GM18499 (cell line): ENCODE measurements around the gene KCNMA1.

Experiments used
- ATAC-seq: cut with Tn5 transposase; IDR thresholded peaks from one replicate; pipeline ENCODE4 v1.9.1; 2021; ENCODE audit warnings: moderate number of reproducible peaks; ENCODE audit not compliant: insufficient read depth, unreplicated experiment

KCNMA1 gene

DNA sequence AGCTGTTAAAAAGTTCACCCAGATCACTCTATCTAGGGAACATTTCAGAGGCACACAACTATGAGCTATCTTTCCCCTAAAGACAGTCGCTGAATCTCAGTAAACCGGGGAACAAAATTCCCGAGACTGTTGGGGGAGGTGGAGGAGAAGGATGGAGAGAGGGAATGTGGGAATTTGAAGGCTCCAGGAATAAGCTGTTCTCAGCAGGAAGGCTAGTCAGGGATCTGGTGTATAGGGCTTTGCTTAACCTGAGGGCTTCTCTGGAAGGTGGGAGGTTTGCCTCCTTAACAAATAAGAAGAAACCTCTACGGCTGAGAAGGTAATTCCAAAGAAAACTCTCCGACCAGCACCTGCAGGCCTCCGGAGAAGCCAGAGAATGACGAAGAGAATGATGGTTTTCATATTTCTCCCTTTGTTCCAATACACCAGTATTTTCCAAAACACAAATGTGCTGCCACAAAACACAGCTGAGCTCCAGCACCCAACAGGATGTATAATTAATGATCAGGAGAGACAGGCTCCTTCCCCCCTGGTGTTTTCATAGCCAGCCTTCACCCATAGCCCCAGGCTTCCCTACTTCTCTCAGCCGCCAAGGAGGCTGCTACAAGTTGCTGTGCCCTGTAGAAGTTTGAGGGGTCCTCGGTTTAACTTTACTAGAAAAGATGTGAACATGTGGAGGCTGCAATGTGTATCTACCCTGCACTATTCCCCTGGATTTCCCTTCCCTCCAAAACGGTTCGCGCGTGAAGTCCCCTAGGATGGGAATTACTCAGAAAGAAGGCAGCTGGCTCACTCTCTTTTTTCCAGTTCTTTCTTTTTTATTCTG, 2.0 kb downstream of the KCNMA1 start:
- no peak for ATAC-seq

DNA sequence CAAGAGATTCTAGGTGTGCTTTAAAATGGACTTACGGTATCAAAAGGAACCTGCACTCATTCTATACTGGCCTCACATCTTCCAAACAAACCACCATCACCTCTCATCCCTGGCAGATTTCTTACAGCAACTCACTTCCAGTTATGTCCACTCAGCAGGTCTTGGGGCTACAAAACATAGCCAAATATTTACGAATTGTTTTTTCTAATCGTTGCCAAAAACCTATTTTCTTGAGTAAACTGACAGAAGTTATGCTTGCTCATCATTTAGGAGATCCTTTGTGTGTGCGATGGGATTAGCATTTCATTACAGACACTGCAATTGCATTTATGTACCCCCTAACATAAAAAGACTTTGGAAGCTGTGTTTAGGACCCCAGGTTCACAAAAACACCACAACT, 2.7 kb downstream of the KCNMA1 start:
- no peak for ATAC-seq

DNA sequence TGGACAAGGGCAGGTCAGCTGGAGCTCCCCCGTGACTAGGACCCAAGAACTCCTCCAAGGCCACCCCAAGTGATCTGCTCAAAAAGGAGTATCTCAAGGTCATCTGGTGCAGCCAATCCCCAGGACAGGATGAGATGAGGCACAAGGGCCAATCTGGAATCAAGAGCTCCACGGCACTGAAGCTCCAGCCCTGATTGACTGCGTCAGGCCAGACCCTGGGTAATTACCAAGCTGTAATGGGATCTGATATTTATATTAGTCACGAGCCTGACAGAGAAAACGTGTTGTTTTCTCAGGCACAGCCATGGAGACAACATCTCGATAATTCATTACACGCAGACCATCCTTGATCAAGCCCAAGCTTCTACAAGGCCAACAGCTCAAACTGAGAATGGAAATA, 4.2 kb downstream of the KCNMA1 start:
- no peak for ATAC-seq

DNA sequence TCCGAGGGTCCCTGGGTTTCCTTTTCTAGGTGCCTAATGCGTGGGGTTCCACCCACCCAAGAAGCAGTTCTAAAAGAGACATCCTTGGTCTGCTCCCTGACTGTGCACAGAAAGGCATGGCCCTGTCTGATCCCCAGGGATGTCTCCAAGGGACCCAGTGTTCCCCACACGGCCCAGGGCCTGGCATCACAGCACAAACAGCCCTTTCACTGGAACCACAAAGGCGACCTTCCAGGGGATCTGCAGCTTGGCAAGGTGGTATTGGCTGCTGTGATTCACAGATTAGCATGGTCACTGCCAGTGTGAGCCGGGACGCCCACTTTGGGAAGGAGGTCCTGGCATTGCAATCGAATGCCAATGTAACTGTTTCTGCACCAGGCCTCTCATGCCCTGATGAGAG, 6.4 kb downstream of the KCNMA1 start:
- no peak for ATAC-seq

DNA sequence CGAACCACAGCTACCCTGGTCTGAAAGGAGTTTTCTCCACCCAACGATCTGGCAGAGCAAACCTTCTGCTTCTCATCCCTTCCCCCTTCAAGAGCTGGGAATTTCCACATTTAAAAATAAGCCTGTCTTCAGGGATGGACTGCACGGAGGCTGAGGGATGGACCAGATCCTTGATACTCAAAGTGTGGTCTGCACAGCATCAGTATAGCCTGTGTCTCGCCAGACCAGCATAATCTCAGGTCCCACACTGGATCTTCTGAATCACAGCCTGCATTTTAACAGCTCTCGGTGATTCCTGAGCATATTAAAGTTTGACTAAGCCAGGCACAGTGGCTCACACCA, 7.1 kb downstream of the KCNMA1 start:
- no peak for ATAC-seq

DNA sequence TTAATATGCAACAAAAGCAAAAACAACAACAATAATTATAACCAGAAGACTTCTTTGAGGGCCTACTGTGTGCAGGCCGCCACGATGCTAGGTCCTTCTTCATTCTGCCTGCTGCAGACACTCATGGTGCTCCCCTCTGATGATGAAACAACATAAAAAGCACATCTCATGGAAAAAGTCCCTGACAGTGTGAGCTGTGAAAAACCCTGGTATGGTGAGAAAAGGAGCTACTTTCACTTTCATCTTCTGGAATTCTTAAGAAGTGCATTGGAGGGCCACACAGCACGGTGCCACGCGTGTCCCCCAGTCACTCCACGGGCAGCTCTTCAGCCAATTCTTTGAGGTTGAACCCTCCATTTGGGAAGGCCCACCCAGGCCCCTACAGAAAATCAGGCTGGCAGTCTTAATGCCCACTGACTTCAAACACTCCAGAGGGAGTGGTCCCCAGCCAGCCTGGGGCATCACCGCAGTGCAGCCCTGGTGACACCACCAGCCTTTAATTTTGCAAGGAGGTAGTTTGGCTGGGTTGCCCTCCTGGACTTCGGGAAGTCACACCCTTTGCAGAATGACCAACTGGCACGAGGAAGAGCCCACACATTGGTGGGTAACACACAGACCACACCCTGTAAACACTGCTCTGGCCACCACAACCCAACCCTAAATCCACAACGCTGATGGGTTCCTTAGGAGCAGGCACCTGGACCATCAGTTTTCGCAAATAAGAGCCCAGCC, 7.7 kb downstream of the KCNMA1 start:
- no peak for ATAC-seq

DNA sequence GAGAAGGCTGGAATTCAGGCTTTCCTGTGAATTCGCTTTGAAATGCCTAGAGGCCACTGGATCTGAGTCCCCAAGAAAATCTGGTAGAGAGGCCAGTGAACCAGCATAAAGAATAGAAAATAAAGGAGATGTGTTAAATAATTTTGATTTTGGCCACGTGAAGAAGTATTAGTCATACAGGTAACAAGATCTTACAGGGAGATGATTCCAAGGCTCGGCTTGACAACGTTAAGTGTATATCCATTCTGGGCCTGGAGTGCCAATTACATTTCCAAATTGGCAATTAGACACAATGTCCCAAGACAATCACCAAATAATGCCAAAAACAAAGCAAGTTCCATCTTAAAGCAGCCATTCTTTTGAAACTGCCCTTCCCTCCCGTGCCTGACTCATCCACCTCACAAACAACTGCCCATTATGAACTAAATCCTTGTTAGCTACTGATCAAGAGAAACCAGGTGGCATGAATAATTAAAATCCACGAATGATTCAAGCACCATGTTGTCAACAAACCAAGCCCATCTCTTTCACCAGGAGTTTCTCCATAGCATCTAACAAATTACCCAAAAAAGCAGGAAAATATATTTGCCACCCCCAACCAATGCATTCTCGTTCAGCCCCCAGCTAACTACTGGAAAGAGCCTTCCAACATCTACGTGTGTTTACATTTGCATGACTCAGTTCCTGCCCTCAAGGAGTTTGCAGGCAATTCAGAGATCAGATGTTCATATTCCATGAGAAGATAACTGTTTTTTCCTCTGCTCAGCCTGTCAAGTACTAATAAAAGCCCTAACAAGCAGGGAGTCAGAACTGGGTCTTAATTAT, 8.5 kb downstream of the KCNMA1 start:
- no peak for ATAC-seq

DNA sequence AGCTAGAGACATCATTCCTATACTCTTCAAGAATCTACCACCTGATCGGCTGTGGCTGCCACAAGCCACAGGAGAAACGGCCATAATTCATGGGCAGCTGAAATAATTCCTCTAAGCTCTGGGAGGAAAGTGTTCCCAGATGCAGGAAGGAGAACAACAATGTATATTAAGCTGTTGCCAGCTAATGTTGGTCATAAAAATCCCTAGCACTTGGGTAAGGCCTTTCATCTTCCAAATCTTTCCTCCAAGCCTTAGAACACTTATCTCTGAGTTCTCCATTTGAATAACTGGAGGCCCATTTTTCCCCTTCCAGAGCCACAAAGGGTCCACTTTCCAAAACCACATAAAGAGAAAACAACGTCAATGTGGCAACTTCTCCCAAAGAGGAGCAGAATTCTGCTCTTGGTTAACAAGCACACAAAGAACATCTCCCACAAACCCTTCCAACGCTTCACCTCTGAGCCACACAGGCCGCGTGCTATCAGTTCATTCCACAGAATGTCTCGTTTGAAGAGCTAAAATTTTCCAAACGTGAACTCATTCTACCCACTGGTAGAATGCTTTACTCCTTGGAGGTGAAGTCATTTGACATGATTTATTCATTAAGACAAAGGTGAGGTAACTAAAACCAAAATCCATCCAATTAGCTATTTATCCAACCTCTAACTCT, 11.2 kb downstream of the KCNMA1 start:
- no peak for ATAC-seq

DNA sequence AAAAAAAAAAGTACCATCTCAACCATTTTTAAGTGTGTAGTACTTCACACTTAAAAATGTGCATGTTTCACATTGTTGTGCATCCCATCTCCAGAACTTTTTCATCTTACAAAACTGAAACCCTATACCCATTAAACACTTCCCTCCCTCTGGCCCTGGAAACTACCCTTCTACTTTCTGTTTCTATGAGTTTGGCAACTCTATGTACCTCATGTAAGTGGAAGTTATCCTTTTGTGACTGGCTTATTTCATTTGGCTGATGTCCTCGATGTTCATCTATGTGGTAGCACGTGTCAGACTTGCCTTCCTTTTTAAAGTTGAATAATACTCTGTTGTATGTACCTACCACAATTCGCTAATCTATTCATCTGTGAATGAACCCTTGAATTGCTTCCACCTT, 12.2 kb downstream of the KCNMA1 start:
- ATAC-seq = no peak

DNA sequence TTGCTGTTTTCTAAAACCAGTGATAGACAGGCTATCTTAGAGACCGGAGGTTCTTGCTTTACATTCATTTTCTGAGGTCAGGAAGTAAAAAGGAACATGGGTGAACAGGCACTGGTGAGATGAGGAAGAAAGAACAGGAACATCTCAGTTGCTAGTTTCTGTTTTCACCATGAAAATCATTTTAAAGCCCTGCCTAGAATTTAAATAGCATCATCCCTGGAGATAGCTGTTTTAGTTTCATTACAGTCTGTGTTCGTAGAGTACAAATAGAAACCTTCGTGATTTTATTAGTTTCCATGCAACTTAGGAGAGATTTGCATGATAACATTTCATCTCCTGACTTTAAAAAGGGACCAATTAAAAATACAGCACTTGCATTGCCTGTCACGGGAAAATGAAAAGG, 14.7 kb downstream of the KCNMA1 start:
- peak; percentile 78 for ATAC-seq

DNA sequence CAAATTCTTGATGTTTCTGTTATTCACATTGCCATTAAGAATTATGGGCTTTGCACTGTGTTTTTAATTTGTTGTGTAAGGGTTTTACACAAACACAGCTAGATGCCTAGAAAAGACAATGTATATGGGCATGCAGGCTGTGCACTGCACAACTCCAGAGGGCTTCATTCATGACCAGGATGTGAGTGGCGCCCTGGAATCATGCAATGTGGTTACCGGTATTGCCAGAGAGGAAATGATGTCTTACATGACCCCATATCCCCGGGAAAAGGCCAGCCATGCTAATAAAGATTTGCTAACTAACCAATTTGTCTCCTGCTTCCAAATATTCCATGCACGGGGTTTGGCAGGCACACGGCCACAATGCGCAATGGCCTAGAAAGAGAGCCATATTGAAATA, 16.9 kb downstream of the KCNMA1 start:
- no peak for ATAC-seq

DNA sequence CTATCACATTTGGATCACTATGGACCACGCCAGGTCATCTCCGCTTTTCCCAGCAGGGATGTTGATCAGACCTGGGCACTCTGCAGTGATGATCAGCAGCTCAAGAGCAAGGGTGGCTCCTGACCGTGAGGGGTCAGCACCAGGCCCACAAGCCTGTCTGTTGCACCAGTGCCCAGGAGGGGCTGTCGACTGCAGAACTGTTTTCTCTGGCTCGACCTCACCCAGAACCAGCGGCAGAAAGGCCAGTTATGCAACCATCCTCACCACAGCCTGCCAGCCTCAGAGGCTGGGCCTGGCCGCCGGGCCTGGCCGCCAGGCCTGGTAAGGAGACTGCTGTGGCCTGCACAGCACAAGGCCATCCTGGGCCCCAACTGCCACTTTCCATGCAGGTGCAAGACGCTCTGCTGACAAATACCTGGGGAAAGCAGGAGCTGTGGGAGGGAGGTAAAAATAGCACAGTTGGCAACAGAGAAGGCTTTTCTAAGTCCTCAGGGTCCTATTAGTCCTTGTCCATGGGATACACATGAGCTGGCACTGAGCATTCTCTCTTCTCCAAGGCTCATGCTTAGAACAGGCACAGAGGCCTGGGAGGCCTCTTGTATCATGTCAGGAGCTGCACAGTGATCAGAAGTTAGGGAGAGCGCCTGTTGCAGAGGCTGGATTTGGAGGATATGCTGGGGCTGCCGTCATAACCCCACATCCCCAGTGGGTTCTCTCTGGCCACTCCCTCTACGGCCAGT, 17.5 kb downstream of the KCNMA1 start:
- ATAC-seq = no peak

DNA sequence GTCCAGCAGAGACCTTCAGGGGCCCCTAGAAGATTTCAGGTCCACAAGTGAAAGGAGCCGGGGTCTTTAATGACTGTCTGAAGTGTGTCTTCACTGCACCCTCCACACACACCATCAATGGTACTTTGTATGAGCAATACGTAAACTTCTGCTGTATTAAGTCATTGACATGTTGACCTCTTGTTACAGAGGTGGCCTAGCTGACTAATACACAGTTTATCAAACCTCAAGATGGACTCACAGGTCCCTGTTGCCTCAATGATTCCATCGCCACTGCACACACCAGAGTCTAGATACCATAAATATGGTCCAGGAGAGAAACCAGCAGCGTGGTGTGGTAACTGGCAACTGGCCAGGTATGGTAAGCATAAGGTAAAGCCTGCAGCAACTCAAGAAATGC, 19.5 kb downstream of the KCNMA1 start:
- ATAC-seq = no peak

DNA sequence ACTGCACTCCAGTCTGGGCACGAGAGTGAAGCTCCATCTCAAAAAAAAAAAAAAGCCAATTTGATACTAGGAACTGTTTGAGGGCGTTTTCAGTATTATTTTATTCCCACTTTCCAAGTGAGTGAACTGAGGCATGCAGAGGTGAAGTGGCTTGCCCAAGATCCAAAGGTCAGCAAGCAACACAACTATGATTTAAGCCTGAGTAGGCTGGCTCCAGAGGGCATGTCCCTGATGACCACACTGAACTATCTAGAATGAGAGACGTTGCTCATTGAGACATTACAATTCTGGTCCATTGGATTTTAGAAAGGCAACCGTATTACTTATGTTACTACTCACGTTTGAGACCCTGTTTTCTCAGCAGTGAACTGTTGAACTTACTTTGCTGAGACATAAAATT, 20.8 kb downstream of the KCNMA1 start:
- ATAC-seq = no peak

DNA sequence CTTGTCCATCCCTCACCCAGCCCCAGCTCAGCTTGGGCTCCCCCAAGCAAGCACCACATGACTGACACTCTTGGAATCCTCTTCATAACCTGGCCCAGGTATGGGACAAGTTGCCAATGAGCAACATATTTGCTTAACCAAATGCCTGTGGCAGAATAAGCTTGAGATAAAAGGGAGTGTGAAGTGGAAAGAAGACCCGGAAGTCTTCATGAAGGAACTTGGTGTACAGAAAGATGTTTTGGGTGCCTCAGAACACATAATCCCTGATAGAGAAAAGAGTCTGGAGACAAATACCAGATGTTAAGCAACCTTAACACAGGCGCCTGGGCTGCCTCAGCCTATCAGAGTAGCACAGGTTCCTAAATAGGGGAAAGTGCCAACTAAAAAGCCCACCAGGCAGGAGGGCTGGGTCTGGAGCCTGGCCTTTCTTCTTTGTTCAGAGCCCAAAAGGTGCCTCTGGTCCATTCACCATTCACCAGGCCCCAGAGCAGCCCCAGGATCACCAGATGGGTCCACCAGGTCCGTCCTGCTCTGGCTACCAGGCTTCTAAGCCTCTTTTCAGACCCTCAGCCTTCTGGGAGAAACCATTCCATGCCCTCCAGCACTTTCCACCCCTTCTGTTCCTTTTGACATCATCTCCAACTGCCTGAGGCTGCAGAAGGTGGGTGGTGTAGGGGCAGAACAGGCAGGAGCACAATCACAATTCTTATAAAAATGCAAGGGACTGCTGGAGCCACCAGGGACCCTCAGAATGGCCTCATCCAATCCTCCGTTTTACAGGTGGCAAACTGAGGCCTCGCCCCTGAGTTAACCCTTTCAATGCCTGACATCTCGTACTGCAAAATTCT, 22.6 kb downstream of the KCNMA1 start:
- ATAC-seq = no peak

DNA sequence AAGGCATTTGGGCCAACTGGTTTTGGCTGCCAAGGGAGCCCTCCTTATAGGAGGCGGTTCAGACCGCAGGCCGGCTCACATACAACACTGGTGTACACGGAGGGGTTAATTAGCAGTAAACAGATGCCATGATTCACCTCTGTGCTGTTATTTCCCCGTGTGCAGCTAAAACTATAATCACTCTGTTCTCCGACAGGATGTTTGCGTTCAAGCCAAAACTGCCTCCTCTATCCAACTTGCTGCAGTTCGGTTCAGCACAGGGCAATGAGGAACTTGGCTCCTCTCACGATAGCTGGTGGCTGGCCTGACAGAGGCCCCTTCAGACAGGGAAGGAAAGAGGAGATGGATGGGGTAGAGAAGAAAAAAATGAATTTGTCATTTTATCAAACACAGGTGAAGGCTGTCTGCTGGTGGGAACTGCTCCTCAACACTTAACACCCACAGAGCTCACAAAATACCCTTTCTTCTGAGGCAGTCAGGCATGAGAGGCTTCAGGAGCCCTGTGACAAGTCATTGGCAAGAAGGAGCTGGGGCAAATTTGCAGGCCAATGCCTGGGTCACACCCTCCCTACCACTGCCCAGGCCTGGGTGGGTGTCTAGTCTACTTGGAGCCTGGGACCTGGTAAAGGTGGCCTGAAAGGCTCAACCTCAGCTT, 24.0 kb downstream of the KCNMA1 start:
- no peak for ATAC-seq

DNA sequence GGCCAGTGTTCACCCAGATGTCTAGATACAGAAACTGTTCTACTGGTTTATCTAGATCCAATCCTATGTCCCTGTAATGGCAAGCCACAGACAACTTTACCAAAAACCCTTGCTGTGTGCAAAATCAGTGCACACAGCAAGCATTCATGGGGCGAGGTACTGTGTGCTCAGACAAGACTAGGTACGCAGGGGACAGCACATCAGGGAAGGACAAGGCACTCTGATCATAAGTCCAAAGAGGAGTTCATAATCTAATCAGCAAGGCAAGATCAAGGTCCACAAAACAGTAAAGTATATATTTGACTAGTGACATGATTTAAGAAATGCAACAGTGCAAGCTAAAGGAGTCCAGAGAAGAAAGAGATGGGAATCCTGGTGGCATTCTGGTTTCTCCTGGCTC, 25.9 kb downstream of the KCNMA1 start:
- no peak for ATAC-seq

DNA sequence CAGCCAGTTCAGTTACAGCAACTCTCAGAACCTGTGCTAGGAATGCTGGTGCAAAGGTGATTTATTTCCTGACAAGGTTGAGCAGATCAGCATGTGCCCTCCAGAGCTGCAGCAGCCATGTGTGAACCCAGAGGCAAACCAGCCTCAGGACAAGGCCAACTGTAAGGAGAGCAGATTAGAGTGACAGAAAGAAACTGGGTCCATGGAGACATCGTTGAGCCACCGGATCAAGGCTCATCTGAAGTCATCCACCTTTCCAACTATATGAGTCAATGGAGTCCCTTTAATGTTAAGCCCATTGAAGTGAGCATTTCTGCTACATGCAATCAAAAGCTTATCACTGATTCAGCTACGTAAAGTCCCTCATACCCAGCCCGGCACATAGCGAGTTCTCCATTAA, 26.4 kb downstream of the KCNMA1 start:
- no peak for ATAC-seq
